ENCODE measurements around the gene CACNB4.

CACNB4 gene

DNA sequence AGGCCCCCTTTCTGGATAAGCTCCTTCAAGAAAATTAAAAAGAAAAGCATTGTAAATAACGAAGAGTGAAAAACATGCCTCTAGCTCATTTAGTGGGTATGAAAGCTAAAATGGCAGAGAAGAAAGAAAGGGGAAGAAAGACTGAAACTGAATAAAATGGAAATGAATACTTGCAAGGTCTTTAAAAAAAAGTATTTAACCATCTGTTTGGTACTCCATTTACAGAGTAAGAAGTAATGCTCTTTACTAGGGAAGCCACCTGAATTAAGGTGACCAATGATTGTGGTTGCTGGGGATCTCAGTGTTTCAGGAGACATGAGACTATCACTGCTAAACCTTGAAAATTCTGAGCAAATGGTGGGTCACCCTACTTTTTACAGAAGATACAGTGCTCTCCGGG is 253.0 kb downstream of the CACNB4 start:
- no peak for DNase-seq

GRCh38 chr2:151845481-151845880 is 253.4 kb downstream of the CACNB4 start:
- DNase-seq = no peak

- no peak for DNase-seq
Measured at GRCh38 chr2:151844211-151844896, 254.5 kb downstream of the CACNB4 start.

- DNase-seq = no peak
Measured at GRCh38 chr2:151843691-151844061, 255.2 kb downstream of the CACNB4 start.

GRCh38 chr2:151842830-151843690 is 255.8 kb downstream of the CACNB4 start:
- DNase-seq = no peak

GRCh38 chr2:151841047-151841424 is 257.8 kb downstream of the CACNB4 start:
- no peak for DNase-seq

GRCh38 chr2:151840216-151841046 is 258.4 kb downstream of the CACNB4 start:
- no peak for DNase-seq

DNA sequence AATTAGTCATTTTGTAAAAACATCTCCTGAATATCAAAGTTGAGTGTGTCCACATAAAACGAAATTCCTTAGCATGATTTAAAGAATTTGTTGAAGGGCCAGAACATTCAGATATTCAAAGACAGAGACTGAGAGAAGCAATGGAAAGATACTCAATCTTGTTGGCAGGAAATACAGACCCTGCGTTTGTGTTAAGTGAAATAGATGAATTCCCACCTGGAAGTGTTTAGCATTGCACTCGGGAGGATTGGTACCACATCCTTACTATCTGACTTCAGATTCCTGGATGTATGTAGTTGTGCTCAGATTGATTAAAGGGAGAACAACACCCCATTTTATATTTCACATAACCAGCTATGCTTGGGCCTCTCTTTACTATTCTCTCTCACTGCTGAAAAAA is 260.9 kb downstream of the CACNB4 start:
- DNase-seq = no peak

DNA sequence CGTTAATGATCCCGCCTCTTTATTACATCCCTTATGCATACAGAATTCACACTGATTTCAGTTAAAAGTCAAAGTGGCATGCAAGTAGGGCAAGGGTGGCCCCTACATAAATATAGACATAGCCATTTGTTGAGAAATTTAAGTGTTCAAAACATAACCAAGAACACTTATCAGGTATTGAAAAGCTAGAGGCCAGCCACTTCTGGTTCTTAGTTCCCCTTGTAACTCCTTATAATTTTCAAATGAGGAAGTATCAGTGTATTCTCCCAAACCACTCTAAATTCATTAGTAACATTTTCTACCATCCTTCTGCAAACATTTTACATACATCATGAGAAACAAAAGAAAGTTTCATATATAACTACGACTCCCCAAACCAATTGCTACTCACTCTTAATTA is 264.9 kb downstream of the CACNB4 start:
- no peak for DNase-seq

- no peak for DNase-seq
Measured at GRCh38 chr2:151830961-151831360, 267.9 kb downstream of the CACNB4 start.

DNA sequence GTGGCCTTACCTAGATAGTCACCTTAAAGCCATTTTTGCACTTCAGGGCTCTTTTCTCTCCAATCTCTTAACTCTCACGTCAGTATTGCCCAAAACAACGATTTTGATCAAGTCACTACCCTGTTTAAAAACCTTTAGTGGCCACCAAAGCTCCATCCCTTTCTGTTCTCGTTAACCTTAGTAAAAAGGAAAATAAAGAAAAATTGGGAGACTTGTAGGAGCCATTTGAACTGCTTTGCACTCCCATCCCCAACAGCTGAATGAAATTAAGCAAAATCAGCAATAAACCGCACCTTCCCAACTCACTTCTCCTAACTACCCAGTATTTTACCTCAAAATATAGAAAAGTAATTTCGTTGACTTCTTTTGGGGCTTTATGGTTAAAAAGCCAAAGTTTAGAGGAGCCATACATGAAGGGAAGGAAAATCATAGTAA is 269.9 kb downstream of the CACNB4 start:
- no peak for DNase-seq

GRCh38 chr2:151828143-151828889 is 270.5 kb downstream of the CACNB4 start, which contains the start of gene ARL5A:
TSS of gene ARL5A (minus strand) at chr2:151828421. CDS start at chr2:151828176, 245 bp downstream.
- peak; percentile 92 to 95 for DNase-seq

- DNase-seq = peak; percentile 26 to 34
Measured at GRCh38 chr2:151827564-151828142, 271.2 kb downstream of the CACNB4 start.

- no peak for DNase-seq
Measured at GRCh38 chr2:151826737-151827157, 272.1 kb downstream of the CACNB4 start.

DNA sequence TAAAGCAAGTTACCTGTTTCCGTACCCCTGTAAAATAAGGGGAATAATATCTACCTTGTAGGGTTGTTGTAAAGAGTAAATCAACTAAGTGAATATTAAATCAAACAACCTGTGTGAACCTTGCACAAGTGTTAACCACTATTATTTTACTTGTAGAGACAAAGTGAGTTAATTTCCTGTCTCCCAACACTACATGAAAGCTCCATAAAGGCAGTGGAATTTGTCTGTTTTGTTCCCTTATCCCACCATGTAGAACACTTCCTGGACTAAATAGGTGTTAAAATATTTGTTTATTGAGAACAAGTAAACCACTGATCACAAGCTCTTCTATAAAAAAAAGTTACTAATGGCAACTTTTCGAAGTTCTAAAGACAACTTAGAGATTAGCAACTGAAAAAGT is 274.0 kb downstream of the CACNB4 start:
- no peak for DNase-seq

DNA sequence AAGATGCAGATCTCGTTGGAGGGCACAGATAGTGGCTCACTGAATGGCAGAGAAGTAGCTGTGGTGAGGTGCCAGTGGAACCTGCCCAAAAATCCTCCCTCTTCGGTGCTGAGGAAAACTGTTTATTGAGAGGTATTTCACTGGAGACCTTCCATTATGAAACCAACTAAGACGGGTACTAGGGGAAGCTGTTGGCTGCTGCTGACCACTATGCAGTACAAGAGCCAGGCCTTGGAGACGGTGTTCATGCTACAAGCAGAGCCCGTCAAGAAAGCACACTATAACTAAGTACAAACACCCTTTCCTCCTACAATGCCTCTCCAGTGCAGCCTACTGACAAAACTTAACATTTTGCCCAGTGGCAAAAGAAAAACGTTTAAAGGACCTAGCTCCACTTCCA is 275.2 kb downstream of the CACNB4 start:
- no peak for DNase-seq

GRCh38 chr2:151819920-151820319 is 278.9 kb downstream of the CACNB4 start:
- DNase-seq = no peak

DNA sequence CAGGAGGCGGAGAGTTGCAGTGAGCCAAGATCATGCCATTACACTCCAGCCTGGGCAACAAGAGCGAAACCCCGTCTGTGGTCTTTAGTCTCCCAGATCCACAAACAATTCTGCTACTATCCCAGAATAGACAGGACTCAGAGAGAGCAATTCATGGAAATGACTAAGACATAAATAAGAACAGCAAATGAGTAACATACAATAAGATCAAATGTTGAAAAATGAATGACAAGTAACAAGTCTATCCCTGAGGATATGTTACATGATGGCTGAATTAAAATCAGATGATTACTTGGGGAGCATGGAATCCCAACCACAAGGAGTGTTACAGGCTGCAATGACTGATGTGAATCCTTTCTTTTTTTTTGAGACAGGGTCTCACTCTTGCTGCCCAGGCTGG is 280.9 kb downstream of the CACNB4 start:
- no peak for DNase-seq

GRCh38 chr2:151816843-151817242 is 282.0 kb downstream of the CACNB4 start:
- DNase-seq = no peak

- no peak for DNase-seq
Measured at GRCh38 chr2:151815821-151816489, 282.9 kb downstream of the CACNB4 start.

DNA sequence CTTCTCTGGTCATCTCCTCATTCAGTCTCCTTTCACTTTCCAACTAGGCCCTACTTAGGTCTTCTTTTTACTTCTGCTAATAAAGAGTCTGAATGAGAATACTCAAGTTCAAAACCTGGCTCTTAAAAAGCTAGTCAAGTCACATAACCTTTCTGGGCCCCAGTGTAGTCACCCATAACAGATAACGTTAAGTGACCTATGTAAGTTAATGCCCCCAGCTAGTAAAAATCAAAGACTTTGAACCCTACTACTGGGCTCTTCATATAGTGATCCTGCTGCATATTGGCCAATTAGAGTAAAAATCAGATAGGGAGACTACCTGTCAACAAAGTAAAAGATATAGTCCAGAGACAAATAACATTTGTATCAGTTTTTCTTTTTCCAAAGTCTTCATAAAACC is 288.4 kb downstream of the CACNB4 start:
- no peak for DNase-seq

GRCh38 chr2:151809073-151809383 is 289.8 kb downstream of the CACNB4 start:
- DNase-seq = no peak

Measured in stimulated activated CD4-positive, alpha-beta T cell treated with anti-CD3 and anti-CD28 coated beads, Interleukin-2, amount 100 ng/mL, for 24 hours (primary cell).